SKM-1 treated with dmso at 0.1 percent for 144 hours (cell line): Measurements from ENCODE around the gene GHDC.
"Not testable (repeated sequence)": the region's sequence is repeated elsewhere in the genome, so short reads cannot be mapped to it uniquely, and the experiment has no call there.

Source experiments
- DNase-seq: peaks from one replicate; lab custom pipeline; 2025; ENCODE audit not compliant: unreplicated experiment; lab: John Stamatoyannopoulos, UW

Gene GHDC

GRCh38 chr17:42159796-42160530, 34.3 kb downstream of the GHDC start:
- DNase-seq: no peak

- DNase-seq: no peak
These were observed 38.7 kb downstream of the GHDC start for GRCh38 chr17:42155614-42156045.

DNA sequence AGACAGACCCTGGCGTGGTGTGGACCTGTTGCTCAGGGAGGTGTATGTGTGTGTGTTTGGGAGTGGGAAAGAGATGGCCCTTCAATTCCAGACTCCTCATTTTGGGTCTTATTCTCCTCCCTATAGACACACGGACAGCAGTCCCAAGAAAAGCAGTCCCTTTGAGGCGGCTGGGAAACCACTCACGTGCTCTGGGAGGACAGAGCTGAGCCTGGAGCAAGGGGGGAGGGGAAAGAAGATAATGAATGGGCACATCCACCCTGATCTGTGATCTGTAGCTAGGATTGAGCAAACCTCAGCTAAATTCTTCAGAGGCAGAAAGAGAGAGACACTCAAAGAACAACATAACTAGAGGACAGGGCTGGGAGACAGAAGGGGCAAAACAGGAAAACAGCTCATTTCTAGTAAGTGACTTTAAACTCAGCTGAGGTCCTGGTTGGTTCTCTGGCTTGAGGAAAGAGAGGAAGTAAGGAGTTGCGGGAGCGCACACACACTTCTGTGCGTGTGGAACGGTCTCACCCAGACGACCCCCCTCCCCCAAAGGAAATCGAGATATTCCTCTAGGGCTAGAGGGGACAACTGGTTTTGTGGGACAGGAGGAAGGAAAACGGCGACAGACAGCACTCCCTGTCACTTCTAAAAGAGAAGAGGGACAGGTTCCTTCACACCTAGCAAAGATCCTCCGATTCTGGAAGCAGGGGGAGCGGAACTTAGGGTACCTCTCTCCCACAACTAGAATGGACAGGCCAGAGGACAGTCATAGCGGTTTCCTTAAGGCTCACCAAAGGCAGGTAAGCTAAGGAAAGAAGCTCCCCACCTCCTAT, 40.2 kb downstream of the GHDC start:
- peak; percentile 50 for DNase-seq

GRCh38 chr17:42146911-42147607, 47.2 kb downstream of the GHDC start:
- DNase-seq: no peak

- not testable (repeated sequence) for DNase-seq
These were observed 51.2 kb downstream of the GHDC start for GRCh38 chr17:42143138-42143537.

GRCh38 chr17:42142371-42142896, 51.9 kb downstream of the GHDC start:
- no peak for DNase-seq

GRCh38 chr17:42141382-42141781, 52.9 kb downstream of the GHDC start:
- no peak for DNase-seq

DNA sequence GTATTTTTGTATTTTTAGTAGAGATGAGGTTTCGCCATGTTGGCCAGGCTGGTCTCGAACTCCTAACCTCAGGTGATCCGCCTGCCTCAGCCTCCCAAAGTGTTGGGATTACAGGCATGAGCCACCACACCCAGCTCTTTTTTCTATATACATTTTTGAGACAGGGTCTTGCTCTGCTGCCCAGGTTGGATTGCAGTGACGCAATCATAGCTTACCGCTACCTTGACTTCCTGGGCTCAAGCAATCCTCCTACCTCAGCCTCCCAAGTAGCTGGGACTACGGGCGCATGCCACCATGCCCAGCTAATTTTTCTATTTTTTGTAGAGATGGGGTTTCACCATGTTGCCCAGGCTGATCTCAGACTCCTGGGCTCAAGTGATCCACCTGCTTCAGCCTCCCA, 53.6 kb downstream of the GHDC start:
- not testable (repeated sequence) for DNase-seq
